GM23338 (cell line): ENCODE measurements around the gene HACL1. TPM values are rescaled to one million over a fixed set of nuclear protein-coding genes. Genes with fewer than 3 reads are reported as not detected.

Experiments used
- ATAC-seq: fragments of 200-7000 bp; cut with Tn5 transposase; 3 replicates; pipeline ENCODE4 v1.9.1; 2020
- DNase-seq: peaks from one replicate; pipeline ENCODE4 v3.0.0-alpha.2; 2015; ENCODE audit warnings: low spot score
- H2AFZ ChIP-seq: fragments of 200-600 bp; sonication (generic); 2 replicates; pipeline ENCODE4 v1.8.0; 2016; ENCODE audit warnings: antibody characterized with exemption, mild to moderate bottlenecking, moderate library complexity
- H3F3A ChIP-seq: fragments of 200-600 bp; sonication (generic); replicated peaks from 2 replicates; pipeline ENCODE4 v1.8.0; 2017; ENCODE audit warnings: antibody characterized with exemption, mixed run types, low read depth
- H3K27ac ChIP-seq: fragments of 200-600 bp; sonication (generic); 2 replicates; pipeline ENCODE4 v1.6.1; 2016; ENCODE audit warnings: low read depth
- H3K27me3 ChIP-seq: fragments of 200-600 bp; sonication (generic); 2 replicates; pipeline ENCODE4 v1.8.0; 2016; ENCODE audit warnings: mild to moderate bottlenecking, mixed run types, moderate library complexity; ENCODE audit not compliant: insufficient read depth
- H3K36me3 ChIP-seq: fragments of 200-600 bp; sonication (generic); 2 replicates; pipeline ENCODE4 v1.8.0; 2016; ENCODE audit warnings: mild to moderate bottlenecking; ENCODE audit not compliant: insufficient read depth
- H3K4me1 ChIP-seq: fragments of 200-600 bp; sonication (generic); 2 replicates; pipeline ENCODE4 v1.8.0; 2016; ENCODE audit warnings: mild to moderate bottlenecking, moderate library complexity; ENCODE audit not compliant: insufficient read depth
- H3K4me2 ChIP-seq: fragments of 200-600 bp; sonication (generic); 2 replicates; pipeline ENCODE4 v1.7.1; 2017; ENCODE audit warnings: mixed run types
- H3K4me3 ChIP-seq: fragments of 200-600 bp; sonication (generic); 2 replicates; pipeline ENCODE4 v1.6.1; 2016; ENCODE audit warnings: mixed run types
- H3K79me2 ChIP-seq: fragments of 200-600 bp; sonication (generic); replicated peaks from 2 replicates; pipeline ENCODE4 v1.8.0; 2017; ENCODE audit warnings: mild to moderate bottlenecking; ENCODE audit not compliant: insufficient read depth
- H3K9me2 ChIP-seq: fragments of 200-600 bp; sonication (generic); 2 replicates; pipeline ENCODE4 v1.8.0; 2017; ENCODE audit not compliant: insufficient read depth
- H4K20me1 ChIP-seq: fragments of 200-600 bp; sonication (generic); replicated peaks from 2 replicates; pipeline ENCODE4 v1.8.0; 2017; ENCODE audit warnings: mild to moderate bottlenecking; ENCODE audit not compliant: insufficient read depth
- H3K27ac Mint-ChIP-seq: 2 replicates; pipeline ENCODE4 v1.8.0; 2020; ENCODE audit warnings: inconsistent platforms, mild to moderate bottlenecking, moderate library complexity, mixed read lengths
- H3K27me3 Mint-ChIP-seq: 3 replicates; pipeline ENCODE4 v1.8.0; 2022; ENCODE audit warnings: low read depth, mild to moderate bottlenecking, moderate library complexity, mixed read lengths, inconsistent platforms; ENCODE audit not compliant: insufficient read depth, poor library complexity
- H3K36me3 Mint-ChIP-seq: 3 replicates; pipeline ENCODE4 v1.8.0; 2021; ENCODE audit warnings: low read depth, mild to moderate bottlenecking, inconsistent platforms, moderate library complexity, mixed read lengths
- H3K4me1 Mint-ChIP-seq: 3 replicates; pipeline ENCODE4 v1.8.0; 2020; ENCODE audit warnings: mild to moderate bottlenecking, inconsistent platforms, mixed read lengths
- H3K4me3 Mint-ChIP-seq: 3 replicates; pipeline ENCODE4 v1.8.0; 2021; ENCODE audit warnings: moderate library complexity, mild to moderate bottlenecking, inconsistent platforms, mixed read lengths
- H3K9me3 Mint-ChIP-seq: 3 replicates; pipeline ENCODE4 v1.8.0; 2020; ENCODE audit warnings: moderate library complexity, mild to moderate bottlenecking, inconsistent platforms, mixed read lengths
- CREB1 ChIP-seq: fragments of 250-450 bp; sonication (Bioruptor Pico); IDR thresholded peaks from 2 replicates; pipeline ENCODE4 v1.5.0; 2020; ENCODE audit warnings: low read depth, mild to moderate bottlenecking, moderate library complexity
- EZH2 ChIP-seq: fragments of 200-600 bp; sonication (generic); IDR thresholded peaks from one replicate; pipeline ENCODE4 v1.8.0; 2017; ENCODE audit warnings: antibody characterized with exemption, mild to moderate bottlenecking, low read depth; ENCODE audit not compliant: unreplicated experiment
- EZH2phosphoT487 ChIP-seq: fragments of 200-600 bp; sonication (generic); IDR thresholded peaks from one replicate; pipeline ENCODE4 v1.8.1; 2018; ENCODE audit warnings: antibody characterized with exemption; ENCODE audit not compliant: unreplicated experiment
- JUNB ChIP-seq: IDR thresholded peaks from one replicate; pipeline ENCODE4 v1.6.1; 2016; ENCODE audit warnings: antibody characterized with exemption; ENCODE audit not compliant: unreplicated experiment
- NANOG ChIP-seq: IDR thresholded peaks from 2 replicates; pipeline ENCODE4 v1.6.1; 2016; ENCODE audit warnings: antibody characterized with exemption, borderline replicate concordance
- POLR2AphosphoS5 ChIP-seq: IDR thresholded peaks from 2 replicates; pipeline ENCODE4 v1.6.1; 2016; ENCODE audit warnings: antibody characterized with exemption, low read depth
- REST ChIP-seq: IDR thresholded peaks from one replicate; pipeline ENCODE4 v1.6.1; 2018; ENCODE audit warnings: antibody characterized with exemption; ENCODE audit not compliant: unreplicated experiment
- STAT1 ChIP-seq: IDR thresholded peaks from one replicate; pipeline ENCODE4 v1.6.1; 2016; ENCODE audit warnings: antibody characterized with exemption; ENCODE audit not compliant: unreplicated experiment
- ZNF114 ChIP-seq: fragments of 250-450 bp; sonication (Bioruptor Pico); IDR thresholded peaks from 2 replicates; pipeline ENCODE4 v1.5.0; 2020; ENCODE audit warnings: mild to moderate bottlenecking, moderate library complexity
- ZNF331 ChIP-seq: fragments of 250-450 bp; sonication (Bioruptor Pico); IDR thresholded peaks from 2 replicates; pipeline ENCODE4 v1.5.0; 2020; ENCODE audit warnings: low read depth, mild to moderate bottlenecking, moderate library complexity
- polyA plus RNA-seq: library from polyadenylated mRNA; unstranded; fragments of >200 nt; fragmentation: Nextera tagmentation; extraction: Ambion mirVana; gene quantifications from 2 replicates; pipeline ENCODE4 v1.2.1, GENCODE V29; 2016
- total RNA-seq: library from RNA; depleted of rRNA; stranded (reverse); fragments of >200 nt; shearing (Covaris generic); gene quantifications from 2 replicates; pipeline ENCODE4 v1.2.3, GENCODE V29; 2014
- TF ChIP-seq, protein P1 (sequence below): fragments of 250-450 bp; sonication (Bioruptor Pico); IDR thresholded peaks from 2 replicates; pipeline ENCODE4 v1.5.0; 2020; ENCODE audit warnings: mild to moderate bottlenecking, moderate library complexity
- TF ChIP-seq, protein P2 (sequence below): IDR thresholded peaks from 2 replicates; pipeline ENCODE4 v1.6.1; 2016; ENCODE audit warnings: antibody characterized with exemption
- TF ChIP-seq, protein P3 (sequence below), 2 experiments: fragments of 200-600 bp in 1 of 2; sonication (generic) in 1 of 2; conservative IDR thresholded peaks; 2 replicates each; pipeline versions ENCODE4 v1.5.1 to v1.6.1; 2016 to 2017; ENCODE audit warnings: antibody characterized with exemption in 2 of 2, low read depth in 2 of 2, mild to moderate bottlenecking in 2 of 2, moderate library complexity in 1 of 2

Gene HACL1
- total and polyA plus RNA-seq, 2 experiments from 2014 or later = 19.6 to 33.5 TPM

DNA sequence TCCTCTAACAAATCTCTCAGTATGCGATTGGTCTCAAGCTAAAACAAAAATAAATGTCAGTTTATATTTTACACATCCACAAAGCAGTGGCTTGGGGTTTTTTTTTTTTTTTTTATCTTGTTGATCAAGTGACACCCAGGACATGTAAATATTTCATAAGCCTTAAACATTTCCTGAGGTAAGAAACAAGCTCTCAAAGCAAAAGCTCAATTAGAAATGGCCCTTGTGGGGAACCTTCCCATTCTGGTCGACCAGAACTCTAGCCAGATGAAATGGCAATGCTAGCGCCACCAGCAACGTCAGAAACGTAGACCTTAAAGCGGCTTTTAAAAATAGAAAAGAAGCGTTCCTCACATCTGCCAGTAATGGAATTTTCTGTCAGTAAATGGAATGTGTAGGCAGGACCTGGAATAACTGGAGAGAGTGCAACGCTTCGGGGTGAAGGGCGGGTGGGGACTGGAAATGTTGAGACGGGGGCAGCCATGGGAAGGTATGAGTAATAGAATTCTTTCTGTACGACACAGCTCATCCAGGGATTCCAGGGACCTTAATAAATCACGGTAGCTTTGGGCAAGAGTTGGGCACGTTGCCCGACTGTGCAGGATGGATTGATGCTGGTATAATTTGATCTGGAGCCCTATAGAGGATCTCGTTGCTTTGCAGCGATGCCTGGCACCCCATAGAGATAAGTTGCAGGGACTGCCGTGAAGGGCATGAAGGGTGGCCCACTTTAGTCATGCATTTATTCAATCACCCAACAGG is 44.6 kb upstream of the HACL1 start:
- peaks cover 23% of the 10 kb centered on the region; the same call in 1 of the 2 replicates for H3K9me2 ChIP-seq
- peaks cover 2% of the 10 kb centered on the region for H3K27me3 Mint-ChIP-seq
- H3K27me3 ChIP-seq = no peaks in the 10 kb centered on the region
- H3K4me2 ChIP-seq = no peak overlapping the region
- DNase-seq (no peak), ATAC-seq (no peak)
- peaks cover 13% of the 10 kb centered on the region for H3K4me1 Mint-ChIP-seq
- no peak overlapping the region for H3K4me3 ChIP-seq
- no peak overlapping the region for H3K27ac ChIP-seq
- H2AFZ ChIP-seq = no peak overlapping the region
- H3F3A ChIP-seq = no peaks in the 10 kb centered on the region
- peaks cover 40% of the 10 kb centered on the region for H3K36me3 Mint-ChIP-seq
- H3K9me3 Mint-ChIP-seq = no peaks in the 10 kb centered on the region; the same call in 1 of the 3 replicates
- H3K4me3 Mint-ChIP-seq = no peak overlapping the region
- peaks cover 4% of the 10 kb centered on the region; the same call in 1 of the 2 replicates for H3K36me3 ChIP-seq
- TF ChIP-seq, protein P1, sequence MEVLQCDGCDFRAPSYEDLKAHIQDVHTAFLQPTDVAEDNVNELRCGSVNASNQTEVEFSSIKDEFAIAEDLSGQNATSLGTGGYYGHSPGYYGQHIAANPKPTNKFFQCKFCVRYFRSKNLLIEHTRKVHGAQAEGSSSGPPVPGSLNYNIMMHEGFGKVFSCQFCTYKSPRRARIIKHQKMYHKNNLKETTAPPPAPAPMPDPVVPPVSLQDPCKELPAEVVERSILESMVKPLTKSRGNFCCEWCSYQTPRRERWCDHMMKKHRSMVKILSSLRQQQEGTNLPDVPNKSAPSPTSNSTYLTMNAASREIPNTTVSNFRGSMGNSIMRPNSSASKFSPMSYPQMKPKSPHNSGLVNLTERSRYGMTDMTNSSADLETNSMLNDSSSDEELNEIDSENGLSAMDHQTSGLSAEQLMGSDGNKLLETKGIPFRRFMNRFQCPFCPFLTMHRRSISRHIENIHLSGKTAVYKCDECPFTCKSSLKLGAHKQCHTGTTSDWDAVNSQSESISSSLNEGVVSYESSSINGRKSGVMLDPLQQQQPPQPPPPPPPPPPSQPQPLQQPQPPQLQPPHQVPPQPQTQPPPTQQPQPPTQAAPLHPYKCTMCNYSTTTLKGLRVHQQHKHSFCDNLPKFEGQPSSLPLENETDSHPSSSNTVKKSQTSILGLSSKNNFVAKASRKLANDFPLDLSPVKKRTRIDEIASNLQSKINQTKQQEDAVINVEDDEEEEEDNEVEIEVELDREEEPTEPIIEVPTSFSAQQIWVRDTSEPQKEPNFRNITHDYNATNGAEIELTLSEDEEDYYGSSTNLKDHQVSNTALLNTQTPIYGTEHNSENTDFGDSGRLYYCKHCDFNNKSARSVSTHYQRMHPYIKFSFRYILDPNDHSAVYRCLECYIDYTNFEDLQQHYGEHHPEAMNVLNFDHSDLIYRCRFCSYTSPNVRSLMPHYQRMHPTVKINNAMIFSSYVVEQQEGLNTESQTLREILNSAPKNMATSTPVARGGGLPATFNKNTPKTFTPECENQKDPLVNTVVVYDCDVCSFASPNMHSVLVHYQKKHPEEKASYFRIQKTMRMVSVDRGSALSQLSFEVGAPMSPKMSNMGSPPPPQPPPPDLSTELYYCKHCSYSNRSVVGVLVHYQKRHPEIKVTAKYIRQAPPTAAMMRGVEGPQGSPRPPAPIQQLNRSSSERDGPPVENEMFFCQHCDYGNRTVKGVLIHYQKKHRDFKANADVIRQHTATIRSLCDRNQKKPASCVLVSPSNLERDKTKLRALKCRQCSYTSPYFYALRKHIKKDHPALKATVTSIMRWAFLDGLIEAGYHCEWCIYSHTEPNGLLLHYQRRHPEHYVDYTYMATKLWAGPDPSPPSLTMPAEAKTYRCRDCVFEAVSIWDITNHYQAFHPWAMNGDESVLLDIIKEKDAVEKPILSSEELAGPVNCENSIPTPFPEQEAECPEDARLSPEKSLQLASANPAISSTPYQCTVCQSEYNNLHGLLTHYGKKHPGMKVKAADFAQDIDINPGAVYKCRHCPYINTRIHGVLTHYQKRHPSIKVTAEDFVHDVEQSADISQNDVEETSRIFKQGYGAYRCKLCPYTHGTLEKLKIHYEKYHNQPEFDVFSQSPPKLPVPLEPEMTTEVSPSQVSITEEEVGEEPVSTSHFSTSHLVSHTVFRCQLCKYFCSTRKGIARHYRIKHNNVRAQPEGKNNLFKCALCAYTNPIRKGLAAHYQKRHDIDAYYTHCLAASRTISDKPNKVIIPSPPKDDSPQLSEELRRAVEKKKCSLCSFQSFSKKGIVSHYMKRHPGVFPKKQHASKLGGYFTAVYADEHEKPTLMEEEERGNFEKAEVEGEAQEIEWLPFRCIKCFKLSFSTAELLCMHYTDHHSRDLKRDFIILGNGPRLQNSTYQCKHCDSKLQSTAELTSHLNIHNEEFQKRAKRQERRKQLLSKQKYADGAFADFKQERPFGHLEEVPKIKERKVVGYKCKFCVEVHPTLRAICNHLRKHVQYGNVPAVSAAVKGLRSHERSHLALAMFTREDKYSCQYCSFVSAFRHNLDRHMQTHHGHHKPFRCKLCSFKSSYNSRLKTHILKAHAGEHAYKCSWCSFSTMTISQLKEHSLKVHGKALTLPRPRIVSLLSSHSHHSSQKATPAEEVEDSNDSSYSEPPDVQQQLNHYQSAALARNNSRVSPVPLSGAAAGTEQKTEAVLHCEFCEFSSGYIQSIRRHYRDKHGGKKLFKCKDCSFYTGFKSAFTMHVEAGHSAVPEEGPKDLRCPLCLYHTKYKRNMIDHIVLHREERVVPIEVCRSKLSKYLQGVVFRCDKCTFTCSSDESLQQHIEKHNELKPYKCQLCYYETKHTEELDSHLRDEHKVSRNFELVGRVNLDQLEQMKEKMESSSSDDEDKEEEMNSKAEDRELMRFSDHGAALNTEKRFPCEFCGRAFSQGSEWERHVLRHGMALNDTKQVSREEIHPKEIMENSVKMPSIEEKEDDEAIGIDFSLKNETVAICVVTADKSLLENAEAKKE = no peak
- TF ChIP-seq REST (no peak), ZNF331 (CRISPR knock-in tag) (no peak), JUNB (no peak), STAT1 (no peak), EZH2 (no peak), ZNF114 (CRISPR knock-in tag) (no peak), CREB1 (CRISPR knock-in tag) (no peak), EZH2phosphoT487 (no peak), NANOG (no peak), POLR2AphosphoS5 (no peak)
- TF ChIP-seq, protein P2, sequence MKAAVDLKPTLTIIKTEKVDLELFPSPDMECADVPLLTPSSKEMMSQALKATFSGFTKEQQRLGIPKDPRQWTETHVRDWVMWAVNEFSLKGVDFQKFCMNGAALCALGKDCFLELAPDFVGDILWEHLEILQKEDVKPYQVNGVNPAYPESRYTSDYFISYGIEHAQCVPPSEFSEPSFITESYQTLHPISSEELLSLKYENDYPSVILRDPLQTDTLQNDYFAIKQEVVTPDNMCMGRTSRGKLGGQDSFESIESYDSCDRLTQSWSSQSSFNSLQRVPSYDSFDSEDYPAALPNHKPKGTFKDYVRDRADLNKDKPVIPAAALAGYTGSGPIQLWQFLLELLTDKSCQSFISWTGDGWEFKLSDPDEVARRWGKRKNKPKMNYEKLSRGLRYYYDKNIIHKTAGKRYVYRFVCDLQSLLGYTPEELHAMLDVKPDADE = no peak
- TF ChIP-seq, protein P3, sequence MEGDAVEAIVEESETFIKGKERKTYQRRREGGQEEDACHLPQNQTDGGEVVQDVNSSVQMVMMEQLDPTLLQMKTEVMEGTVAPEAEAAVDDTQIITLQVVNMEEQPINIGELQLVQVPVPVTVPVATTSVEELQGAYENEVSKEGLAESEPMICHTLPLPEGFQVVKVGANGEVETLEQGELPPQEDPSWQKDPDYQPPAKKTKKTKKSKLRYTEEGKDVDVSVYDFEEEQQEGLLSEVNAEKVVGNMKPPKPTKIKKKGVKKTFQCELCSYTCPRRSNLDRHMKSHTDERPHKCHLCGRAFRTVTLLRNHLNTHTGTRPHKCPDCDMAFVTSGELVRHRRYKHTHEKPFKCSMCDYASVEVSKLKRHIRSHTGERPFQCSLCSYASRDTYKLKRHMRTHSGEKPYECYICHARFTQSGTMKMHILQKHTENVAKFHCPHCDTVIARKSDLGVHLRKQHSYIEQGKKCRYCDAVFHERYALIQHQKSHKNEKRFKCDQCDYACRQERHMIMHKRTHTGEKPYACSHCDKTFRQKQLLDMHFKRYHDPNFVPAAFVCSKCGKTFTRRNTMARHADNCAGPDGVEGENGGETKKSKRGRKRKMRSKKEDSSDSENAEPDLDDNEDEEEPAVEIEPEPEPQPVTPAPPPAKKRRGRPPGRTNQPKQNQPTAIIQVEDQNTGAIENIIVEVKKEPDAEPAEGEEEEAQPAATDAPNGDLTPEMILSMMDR (conservative IDR thresholded peaks at IDR 0.05; ENCODE audit: low read depth in 2 of 2) = no peak
- peaks cover 9% of the 10 kb centered on the region; the same call in 1 of the 2 replicates for H3K4me1 ChIP-seq
- H3K27ac Mint-ChIP-seq = no peak overlapping the region
- no peaks in the 10 kb centered on the region for H3K79me2 ChIP-seq
- 0 out of 2 replicates have a peak, but pooled peaks cover 3% of the 10 kb centered on the region for H4K20me1 ChIP-seq
